ENCODE data around the gene SLC16A12.
"Not testable (repeated sequence)": the region's sequence is repeated elsewhere in the genome, so short reads cannot be mapped to it uniquely, and the experiment has no call there.

Gene SLC16A12

DNA sequence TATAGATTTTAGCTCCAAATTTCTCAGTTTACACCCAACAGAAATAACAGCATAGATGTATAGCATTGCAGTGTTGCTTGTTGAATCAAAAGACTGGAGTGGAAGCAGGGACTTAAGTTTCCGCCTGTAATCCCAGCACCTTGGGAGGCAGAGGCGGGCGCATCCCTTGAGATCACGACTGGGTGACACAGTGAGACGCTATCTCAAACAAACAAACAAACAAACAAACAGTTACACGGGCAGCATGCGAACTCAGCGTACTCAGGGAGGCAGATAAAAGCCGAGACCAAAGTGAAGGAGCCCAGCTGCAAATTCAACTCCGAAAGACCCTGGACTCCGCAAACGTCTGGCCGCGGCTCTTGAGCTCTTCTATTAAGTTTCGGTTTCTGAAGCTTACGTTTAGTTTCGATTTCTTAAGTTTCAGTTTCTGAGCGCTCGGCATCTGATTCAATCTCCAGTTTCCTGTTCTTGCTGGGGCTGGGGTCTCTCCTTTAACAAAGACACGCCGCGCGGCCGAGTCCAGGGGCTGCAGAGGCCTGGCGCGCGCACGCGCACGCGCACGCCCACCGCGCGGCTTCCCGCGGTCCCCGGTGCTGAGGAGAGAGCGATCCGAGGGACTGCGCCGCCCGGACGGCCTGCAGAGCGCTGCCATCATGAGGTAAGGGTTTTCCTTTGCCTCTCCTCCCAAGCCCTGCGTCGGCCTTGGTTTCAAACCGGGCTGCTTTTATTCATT is 121.1 kb downstream of the SLC16A12 start, which contains the start of gene IFIT5:
IFIT5 (plus strand) TSS at position 423 of the 733 bp plus-strand sequence; CDS start at position 654, 231 bp downstream.
- peak within 1 kb of the TSS; percentile 92 for H3K9ac ChIP-seq (ENCODE audit: low read length)
- H2AFZ ChIP-seq (ENCODE audit: low read depth, low read length): peak within 1 kb of the TSS; percentile 69
- H3K27ac ChIP-seq (ENCODE audit: low read length): peak within 1 kb of the TSS; percentile 75
- H4K20me1 ChIP-seq (ENCODE audit: insufficient read depth, low read length): 0 out of 2 replicates have a peak, but pooled peaks cover 3% of the 10 kb centered on the region
- H3K79me2 ChIP-seq (ENCODE audit: low read length): peaks cover 50% of the 10 kb centered on the region
- TF ChIP-seq EZH2phosphoT487 (IDR thresholded peaks at IDR 0.05; ENCODE audit: low read depth): no peak
- TF ChIP-seq, protein P1, sequence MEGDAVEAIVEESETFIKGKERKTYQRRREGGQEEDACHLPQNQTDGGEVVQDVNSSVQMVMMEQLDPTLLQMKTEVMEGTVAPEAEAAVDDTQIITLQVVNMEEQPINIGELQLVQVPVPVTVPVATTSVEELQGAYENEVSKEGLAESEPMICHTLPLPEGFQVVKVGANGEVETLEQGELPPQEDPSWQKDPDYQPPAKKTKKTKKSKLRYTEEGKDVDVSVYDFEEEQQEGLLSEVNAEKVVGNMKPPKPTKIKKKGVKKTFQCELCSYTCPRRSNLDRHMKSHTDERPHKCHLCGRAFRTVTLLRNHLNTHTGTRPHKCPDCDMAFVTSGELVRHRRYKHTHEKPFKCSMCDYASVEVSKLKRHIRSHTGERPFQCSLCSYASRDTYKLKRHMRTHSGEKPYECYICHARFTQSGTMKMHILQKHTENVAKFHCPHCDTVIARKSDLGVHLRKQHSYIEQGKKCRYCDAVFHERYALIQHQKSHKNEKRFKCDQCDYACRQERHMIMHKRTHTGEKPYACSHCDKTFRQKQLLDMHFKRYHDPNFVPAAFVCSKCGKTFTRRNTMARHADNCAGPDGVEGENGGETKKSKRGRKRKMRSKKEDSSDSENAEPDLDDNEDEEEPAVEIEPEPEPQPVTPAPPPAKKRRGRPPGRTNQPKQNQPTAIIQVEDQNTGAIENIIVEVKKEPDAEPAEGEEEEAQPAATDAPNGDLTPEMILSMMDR (IDR thresholded peaks at IDR 0.05; ENCODE audit: low read depth, low read length): no peak
- H3K4me3 ChIP-seq (ENCODE audit: low read length): peak within 1 kb of the TSS; percentile 87
- H3K27me3 ChIP-seq (ENCODE audit: low read depth, low read length): no peaks in the 10 kb centered on the region
- no peaks in the 10 kb centered on the region for H3K9me3 ChIP-seq (ENCODE audit: insufficient read depth, low read length)
- H3K4me1 ChIP-seq (ENCODE audit: low read length): peaks cover 16% of the 10 kb centered on the region
- peaks cover 14% of the 10 kb centered on the region for H3K36me3 ChIP-seq (replicated peaks; ENCODE audit: low read depth, low read length)
- H3K4me2 ChIP-seq (ENCODE audit: low read length): peak within 1 kb of the TSS; percentile 91

DNA sequence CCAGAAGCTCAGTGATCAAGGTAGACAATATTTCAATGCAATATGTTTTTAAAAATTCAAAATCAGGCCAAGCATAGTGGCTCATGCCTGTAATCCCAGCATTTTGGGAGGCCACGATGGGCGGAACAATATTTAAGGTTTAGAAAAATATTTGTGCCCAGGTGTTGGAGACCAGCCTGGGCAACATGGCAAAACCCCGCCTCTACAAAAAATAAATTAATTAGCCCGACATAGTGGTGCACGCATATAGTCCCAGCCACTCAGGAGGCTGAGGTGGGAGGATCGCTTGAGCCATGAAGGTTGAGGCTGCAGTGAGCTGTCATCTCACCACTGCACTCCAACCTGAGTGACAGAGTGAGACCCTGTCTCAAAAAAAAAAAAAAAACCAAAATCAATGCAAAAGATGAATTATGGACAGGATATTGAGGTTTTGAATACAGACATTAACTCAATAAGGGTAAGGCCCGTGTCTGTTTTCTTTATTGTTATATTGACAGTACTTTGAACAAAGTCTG is 121.9 kb downstream of the SLC16A12 start:
- Histone ChIP-seq H4K20me1 (ENCODE audit: insufficient read depth, low read length) (0 out of 2 replicates have a peak, but pooled peaks cover 3% of the 10 kb centered on the region), H3K36me3 (replicated peaks; ENCODE audit: low read depth, low read length) (peaks cover 14% of the 10 kb centered on the region), H3K27me3 (ENCODE audit: low read depth, low read length) (no peaks in the 10 kb centered on the region), H3K4me3 (ENCODE audit: low read length) (peak overlapping the region; percentile 87), H3K4me2 (ENCODE audit: low read length) (peak overlapping the region; percentile 91), H3K9ac (ENCODE audit: low read length) (peak overlapping the region; percentile 92), H3K9me3 (ENCODE audit: insufficient read depth, low read length) (no peaks in the 10 kb centered on the region), H3K4me1 (ENCODE audit: low read length) (peaks cover 16% of the 10 kb centered on the region), H3K27ac (ENCODE audit: low read length) (no peak overlapping the region), H2AFZ (ENCODE audit: low read depth, low read length) (no peak overlapping the region), H3K79me2 (ENCODE audit: low read length) (peaks cover 43% of the 10 kb centered on the region)
- no peak for TF ChIP-seq EZH2phosphoT487 (IDR thresholded peaks at IDR 0.05; ENCODE audit: low read depth)
- TF ChIP-seq, protein P1 (IDR thresholded peaks at IDR 0.05; ENCODE audit: low read depth, low read length): no peak

DNA sequence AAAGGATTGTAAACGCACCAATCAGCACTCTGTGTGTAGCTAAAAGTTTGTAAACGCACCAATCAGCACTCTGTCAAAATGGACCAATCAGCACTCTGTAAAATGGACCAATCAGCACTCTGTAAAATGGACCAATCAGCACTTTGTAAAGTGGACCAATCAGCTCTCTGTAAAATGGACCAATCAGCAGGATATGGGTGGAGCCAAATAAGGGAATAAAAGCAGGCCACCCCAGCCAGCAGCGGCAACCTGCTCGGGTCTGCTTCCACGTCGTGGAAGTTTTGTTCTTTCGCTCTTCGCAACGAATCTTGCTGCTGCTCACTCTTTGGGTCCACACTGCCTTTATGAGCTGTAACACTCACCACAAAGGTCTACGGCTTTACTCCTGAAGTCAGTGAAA is 123.1 kb downstream of the SLC16A12 start:
- not testable (repeated sequence) for H3K36me3 ChIP-seq (replicated peaks; ENCODE audit: low read depth, low read length); H3K4me2 ChIP-seq (ENCODE audit: low read length); H3K27ac ChIP-seq (ENCODE audit: low read length); H3K9me3 ChIP-seq (ENCODE audit: insufficient read depth, low read length); H3K4me3 ChIP-seq (ENCODE audit: low read length); H3K27me3 ChIP-seq (ENCODE audit: low read depth, low read length); H4K20me1 ChIP-seq (ENCODE audit: insufficient read depth, low read length); H2AFZ ChIP-seq (ENCODE audit: low read depth, low read length); H3K9ac ChIP-seq (ENCODE audit: low read length)
- Histone ChIP-seq H3K79me2 (ENCODE audit: low read length) (peaks cover 31% of the 10 kb centered on the region), H3K4me1 (ENCODE audit: low read length) (peaks cover 16% of the 10 kb centered on the region)

DNA sequence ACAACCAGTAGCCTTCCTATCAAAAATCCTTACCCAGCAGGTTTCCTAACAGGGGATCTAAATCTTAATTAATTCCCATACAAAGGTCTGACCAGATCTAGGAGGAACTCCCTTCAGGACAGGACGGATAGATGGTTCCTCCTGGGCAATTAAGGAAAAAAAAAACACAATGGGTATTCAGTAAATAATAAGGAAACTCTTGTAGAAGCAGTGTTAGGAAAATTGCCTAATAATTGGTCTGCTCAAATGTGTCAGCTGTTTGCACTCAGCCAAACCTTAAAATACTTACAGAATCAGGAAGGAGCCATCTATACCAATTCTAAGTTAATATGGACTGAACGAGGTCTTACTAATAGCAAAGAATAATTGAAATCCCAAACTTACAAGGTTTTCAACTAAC is 124.3 kb downstream of the SLC16A12 start:
- H3K4me1 ChIP-seq (ENCODE audit: low read length): peaks cover 12% of the 10 kb centered on the region
- H4K20me1 ChIP-seq (ENCODE audit: insufficient read depth, low read length); H3K9me3 ChIP-seq (ENCODE audit: insufficient read depth, low read length); H3K36me3 ChIP-seq (replicated peaks; ENCODE audit: low read depth, low read length); H3K4me2 ChIP-seq (ENCODE audit: low read length); H3K27ac ChIP-seq (ENCODE audit: low read length); H3K27me3 ChIP-seq (ENCODE audit: low read depth, low read length); H3K9ac ChIP-seq (ENCODE audit: low read length); H3K4me3 ChIP-seq (ENCODE audit: low read length); H2AFZ ChIP-seq (ENCODE audit: low read depth, low read length): not testable (repeated sequence)
- H3K79me2 ChIP-seq (ENCODE audit: low read length): peaks cover 22% of the 10 kb centered on the region

DNA sequence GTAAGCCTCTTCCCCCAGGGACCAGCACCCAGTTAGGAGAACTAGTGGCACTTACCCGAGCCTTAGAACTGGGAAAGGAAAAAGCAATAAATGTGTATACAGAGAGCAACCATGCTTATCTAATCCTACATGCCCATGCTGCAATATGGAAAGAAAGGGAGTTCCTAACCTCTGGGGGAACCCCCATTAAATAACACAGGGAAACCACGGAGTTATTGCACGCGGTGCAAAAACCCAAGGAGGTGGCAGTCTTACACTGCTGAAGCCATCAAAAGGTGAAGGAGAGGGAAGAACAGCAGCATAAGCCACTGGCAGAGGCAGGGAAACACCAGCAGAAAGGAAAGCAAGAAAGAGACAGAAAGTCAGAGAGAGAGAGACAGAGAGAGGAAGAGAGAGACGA is 124.8 kb downstream of the SLC16A12 start:
- H3K27ac ChIP-seq (ENCODE audit: low read length); H3K9me3 ChIP-seq (ENCODE audit: insufficient read depth, low read length); H3K27me3 ChIP-seq (ENCODE audit: low read depth, low read length); H3K4me3 ChIP-seq (ENCODE audit: low read length); H3K9ac ChIP-seq (ENCODE audit: low read length); H4K20me1 ChIP-seq (ENCODE audit: insufficient read depth, low read length); H2AFZ ChIP-seq (ENCODE audit: low read depth, low read length); H3K4me1 ChIP-seq (ENCODE audit: low read length); H3K36me3 ChIP-seq (replicated peaks; ENCODE audit: low read depth, low read length); H3K4me2 ChIP-seq (ENCODE audit: low read length): not testable (repeated sequence)
- H3K79me2 ChIP-seq (ENCODE audit: low read length): peaks cover 16% of the 10 kb centered on the region

DNA sequence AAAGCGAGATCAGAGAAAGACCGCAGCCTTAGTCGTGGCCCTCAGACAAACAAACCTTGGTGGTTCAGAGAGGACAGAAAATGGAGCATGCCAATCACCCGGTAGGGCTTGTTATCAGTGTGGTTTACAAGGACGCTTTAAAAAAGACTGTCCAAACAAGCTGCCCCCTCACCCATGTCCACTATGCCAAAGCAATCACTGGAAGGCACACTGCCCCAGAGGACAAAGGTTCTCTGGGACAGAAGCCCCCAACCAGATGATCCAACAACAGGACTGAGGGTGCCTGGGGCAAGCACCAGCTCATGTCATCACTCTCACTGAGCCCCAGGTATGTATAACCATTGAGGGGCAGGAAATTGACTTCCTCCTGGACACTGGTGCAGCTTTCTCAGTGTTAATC is 126.1 kb downstream of the SLC16A12 start:
- H2AFZ ChIP-seq (ENCODE audit: low read depth, low read length); H3K27me3 ChIP-seq (ENCODE audit: low read depth, low read length); H3K4me2 ChIP-seq (ENCODE audit: low read length); H3K36me3 ChIP-seq (replicated peaks; ENCODE audit: low read depth, low read length); H3K9me3 ChIP-seq (ENCODE audit: insufficient read depth, low read length); H3K79me2 ChIP-seq (ENCODE audit: low read length); H3K4me1 ChIP-seq (ENCODE audit: low read length); H4K20me1 ChIP-seq (ENCODE audit: insufficient read depth, low read length); H3K27ac ChIP-seq (ENCODE audit: low read length); H3K4me3 ChIP-seq (ENCODE audit: low read length); H3K9ac ChIP-seq (ENCODE audit: low read length): not testable (repeated sequence)

DNA sequence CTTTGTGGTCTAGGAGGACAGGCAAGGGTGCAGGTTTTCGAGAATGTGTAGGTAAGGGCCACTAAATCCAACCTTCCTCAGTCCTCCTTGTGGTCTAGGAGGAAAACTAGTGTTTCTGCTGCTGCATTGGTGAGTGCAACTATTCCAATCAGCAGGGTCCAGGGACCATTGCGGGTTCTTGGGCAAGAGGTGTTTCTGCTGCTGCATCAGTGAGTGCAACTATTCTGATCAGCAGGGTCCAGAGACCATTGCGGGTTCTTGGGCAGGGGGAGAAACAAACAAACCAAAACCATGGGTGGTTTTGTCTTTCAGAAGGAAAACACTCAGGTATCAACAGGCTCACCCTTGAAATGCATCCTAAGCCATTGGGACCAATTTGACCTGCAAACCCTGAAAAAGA is 127.6 kb downstream of the SLC16A12 start:
- not testable (repeated sequence) for H2AFZ ChIP-seq (ENCODE audit: low read depth, low read length); H3K79me2 ChIP-seq (ENCODE audit: low read length)

DNA sequence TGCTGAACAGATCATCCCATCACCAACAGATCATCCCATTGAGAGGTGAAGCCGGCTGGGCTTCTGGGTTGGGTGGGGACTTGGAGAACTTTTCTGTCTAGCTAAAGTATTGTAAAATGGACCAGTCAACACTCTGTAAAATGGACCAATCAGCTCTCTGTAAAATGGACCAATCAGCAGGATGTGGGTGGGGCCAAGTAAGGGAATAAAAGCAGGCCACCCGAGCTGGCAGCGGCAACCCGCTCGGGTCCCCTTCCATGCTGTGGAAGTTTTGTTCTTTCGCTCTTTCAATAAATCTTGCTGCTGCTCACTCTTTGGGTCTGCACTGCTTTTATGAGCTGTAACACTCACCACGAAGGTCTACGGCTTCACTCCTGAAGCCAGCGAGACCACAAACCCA is 129.2 kb downstream of the SLC16A12 start:
- H3K4me3 ChIP-seq (ENCODE audit: low read length); H4K20me1 ChIP-seq (ENCODE audit: insufficient read depth, low read length); H3K27ac ChIP-seq (ENCODE audit: low read length); H3K27me3 ChIP-seq (ENCODE audit: low read depth, low read length); H3K4me2 ChIP-seq (ENCODE audit: low read length); H3K9ac ChIP-seq (ENCODE audit: low read length); H3K79me2 ChIP-seq (ENCODE audit: low read length); H3K36me3 ChIP-seq (replicated peaks; ENCODE audit: low read depth, low read length); H3K9me3 ChIP-seq (ENCODE audit: insufficient read depth, low read length); H3K4me1 ChIP-seq (ENCODE audit: low read length); H2AFZ ChIP-seq (ENCODE audit: low read depth, low read length): not testable (repeated sequence)

More for the DNA sequence above, 127.6 kb downstream of the SLC16A12 start:
- H3K9ac ChIP-seq (ENCODE audit: low read length); H3K9me3 ChIP-seq (ENCODE audit: insufficient read depth, low read length); H3K4me2 ChIP-seq (ENCODE audit: low read length); H4K20me1 ChIP-seq (ENCODE audit: insufficient read depth, low read length); H3K4me1 ChIP-seq (ENCODE audit: low read length); H3K36me3 ChIP-seq (replicated peaks; ENCODE audit: low read depth, low read length); H3K27me3 ChIP-seq (ENCODE audit: low read depth, low read length); H3K4me3 ChIP-seq (ENCODE audit: low read length); H3K27ac ChIP-seq (ENCODE audit: low read length): not testable (repeated sequence)
